CD14-positive monocyte (primary cell): ENCODE measurements around the gene CHRM5. TPM values are rescaled to one million over a fixed set of nuclear protein-coding genes. Genes with fewer than 3 reads are reported as not detected.

ENCODE experiments used
- DNase-seq, 3 donors: peaks; one replicate each; pipeline ENCODE4 v3.0.0-alpha.2; 2011 to 2022
- H2AFZ ChIP-seq: 2 replicates; pipeline ENCODE4 v1.6.0; 2012; ENCODE audit warnings: mild to moderate bottlenecking, low read depth, low read length, inconsistent platforms; ENCODE audit not compliant: insufficient read depth, poor library complexity, severe bottlenecking
- H3K27ac ChIP-seq, 2 donors: 1 replicate in 1 of 2; 2 replicates in 1 of 2; pipeline ENCODE4 v1.5.1; 2012 to 2013; ENCODE audit warnings: low read length in 2 of 2, control low read depth in 1 of 2, inconsistent platforms in 1 of 2, low read depth in 1 of 2, mild to moderate bottlenecking in 1 of 2
- H3K27me3 ChIP-seq, 2 donors: one replicate each; pipeline versions ENCODE4 v1.6.0 to v1.6.1; 2011 to 2013; ENCODE audit warnings: low read length in 2 of 2; ENCODE audit not compliant: control insufficient read depth in 2 of 2, insufficient read depth in 2 of 2
- H3K36me3 ChIP-seq, 2 donors: replicated peaks in 1 of 2; 1 replicate in 1 of 2; 2 replicates in 1 of 2; pipeline versions ENCODE4 v1.5.1 to v1.6.1; 2012 to 2013; ENCODE audit warnings: low read length in 2 of 2, control low read depth in 1 of 2, inconsistent platforms in 1 of 2, mild to moderate bottlenecking in 1 of 2; ENCODE audit not compliant: insufficient read depth in 2 of 2, control insufficient read depth in 1 of 2
- H3K4me1 ChIP-seq, 2 donors: 1 replicate in 1 of 2; 2 replicates in 1 of 2; pipeline versions ENCODE4 v1.5.1 to v1.6.1; 2012 to 2013; ENCODE audit warnings: low read length in 2 of 2, control low read depth in 1 of 2, inconsistent platforms in 1 of 2, mild to moderate bottlenecking in 1 of 2, moderate library complexity in 1 of 2; ENCODE audit not compliant: insufficient read depth in 2 of 2, control insufficient read depth in 1 of 2
- H3K4me2 ChIP-seq: replicated peaks from 2 replicates; pipeline ENCODE3; 2012; ENCODE audit warnings: low read length, moderate library complexity, mild to moderate bottlenecking; ENCODE audit not compliant: poor library complexity, severe bottlenecking; ENCODE audit errors: extremely low read depth
- H3K4me3 ChIP-seq, 3 experiments: fragments of 200-600 bp in 1 of 3; sonication (generic) in 1 of 3; replicated peaks in 1 of 3; 1 replicate in 2 of 3; 2 replicates in 1 of 3; pipeline ENCODE4 v1.5.1; 2011 to 2013; ENCODE audit warnings: low read length in 3 of 3, mild to moderate bottlenecking in 3 of 3, control low read depth in 2 of 3, low read depth in 2 of 3, inconsistent platforms in 1 of 3, moderate library complexity in 1 of 3
- H3K79me2 ChIP-seq: 2 replicates; pipeline ENCODE4 v1.6.0; 2012; ENCODE audit warnings: mild to moderate bottlenecking, control low read depth, inconsistent platforms, low read length, moderate library complexity; ENCODE audit not compliant: insufficient read depth
- H3K9ac ChIP-seq: 2 replicates; pipeline ENCODE4 v1.6.0; 2017; ENCODE audit warnings: low read length, mild to moderate bottlenecking; ENCODE audit not compliant: insufficient read depth, poor library complexity, severe bottlenecking
- H3K9me3 ChIP-seq, 2 donors: replicated peaks in 1 of 2; 1 replicate in 1 of 2; 2 replicates in 1 of 2; pipeline versions ENCODE4 v1.5.1 to v1.6.1; 2012 to 2013; ENCODE audit warnings: low read length in 2 of 2, control low read depth in 1 of 2; ENCODE audit not compliant: control insufficient read depth in 1 of 2, insufficient read depth in 1 of 2
- H4K20me1 ChIP-seq: 2 replicates; pipeline ENCODE4 v1.6.0; 2012; ENCODE audit warnings: mild to moderate bottlenecking, low read length, control low read depth, moderate library complexity; ENCODE audit not compliant: insufficient read depth
- H3K27ac Mint-ChIP-seq, 7 donors: one replicate each; pipeline ENCODE4 v1.8.0; 2020; ENCODE audit warnings: mild to moderate bottlenecking in 7 of 7, mixed read lengths in 7 of 7, moderate library complexity in 6 of 7, inconsistent platforms in 2 of 7
- H3K27me3 Mint-ChIP-seq, 3 donors: one replicate each; pipeline ENCODE4 v1.8.0; 2021 to 2022; ENCODE audit warnings: low read depth in 3 of 3, mild to moderate bottlenecking in 3 of 3, mixed read lengths in 3 of 3, moderate library complexity in 3 of 3, inconsistent platforms in 1 of 3
- H3K36me3 Mint-ChIP-seq, 2 donors: one replicate each; pipeline ENCODE4 v1.8.0; 2020; ENCODE audit warnings: mixed read lengths in 2 of 2, inconsistent platforms in 1 of 2, mild to moderate bottlenecking in 1 of 2
- H3K4me1 Mint-ChIP-seq: one replicate; pipeline ENCODE4 v1.8.0; 2020; ENCODE audit warnings: mild to moderate bottlenecking, mixed read lengths
- H3K4me3 Mint-ChIP-seq, 2 donors: one replicate each; pipeline ENCODE4 v1.8.0; 2020; ENCODE audit warnings: mild to moderate bottlenecking in 2 of 2, mixed read lengths in 2 of 2, moderate library complexity in 1 of 2
- H3K9me3 Mint-ChIP-seq, 7 donors: one replicate each; pipeline ENCODE4 v1.8.0; 2020 to 2022; ENCODE audit warnings: mixed read lengths in 7 of 7, mild to moderate bottlenecking in 6 of 7, moderate library complexity in 6 of 7, inconsistent platforms in 2 of 7
- WGBS: methylation state at CpG from one replicate; pipeline ENCODE4 v1.1.5; 2013; ENCODE audit warnings: missing lambda C conversion rate; ENCODE audit not compliant: insufficient coverage; 5-methylcytosine and 5-hydroxymethylcytosine counted together
- intact Hi-C, 2 donors: fragments of 100-400 bp; cut with micrococcal nuclease; formaldehyde crosslinking; loops; one replicate each; pipeline versions ENCODE4 v1.15.0 to v1.15.1; 2023
- polyA plus RNA-seq, 3 donors: library from polyadenylated mRNA; depleted of rRNA in 1 of 3; unstranded in 2 of 3; stranded (reverse) in 1 of 3; fragments of 300-500 nt in 2 of 3; fragments of >200 nt in 1 of 3; fragmentation: Illumina TruSeq in 2 of 3; gene quantifications; 1 replicate in 2 of 3; 2 replicates in 1 of 3; pipeline ENCODE4 v1.2.3, GENCODE V29; 2012 to 2021
- TF ChIP-seq, protein P1 (sequence below): fragments of 200-600 bp; IDR thresholded peaks from one replicate; pipeline ENCODE4 v1.8.0; 2022; ENCODE audit warnings: antibody characterized with exemption, mild to moderate bottlenecking

CHRM5 gene
- polyA plus RNA-seq, 3 donors = not detected

DNA sequence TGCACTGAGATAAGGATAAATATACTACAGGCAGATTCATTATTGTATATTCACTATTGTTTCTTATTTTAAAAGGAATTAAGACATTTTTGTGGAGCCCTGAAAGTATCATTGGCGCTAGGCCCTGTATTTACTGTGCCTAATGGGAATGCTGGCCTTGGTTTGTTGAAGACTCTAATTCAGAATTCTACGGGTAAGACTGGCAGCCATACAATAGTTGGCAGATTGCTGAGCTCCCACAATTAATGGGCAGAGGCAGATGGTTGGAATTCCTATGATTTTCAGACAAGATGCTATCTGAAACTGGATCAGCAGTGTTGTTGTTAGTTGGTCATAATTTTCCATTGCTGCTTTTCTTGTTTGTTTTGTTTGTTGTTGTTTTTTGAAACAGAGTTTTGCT, 148.3 kb downstream of the CHRM5 start:
- Histone ChIP-seq H3K4me3 (no peak overlapping the region), H3K27me3 (no peaks in the 10 kb centered on the region), H2AFZ (no peak overlapping the region), H3K4me2 (no peak overlapping the region), H4K20me1 (no peaks in the 10 kb centered on the region), H3K36me3 (no peaks in the 10 kb centered on the region), H3K27ac (no peak overlapping the region), H3K4me1 (no peaks in the 10 kb centered on the region), H3K79me2 (no peaks in the 10 kb centered on the region), H3K9ac (no peak overlapping the region), H3K9me3 (no peaks in the 10 kb centered on the region)
- H3K27me3 Mint-ChIP-seq = peaks cover 3 to 21% (median 8%) of the 10 kb centered on the region in 3 donors
- WGBS = 86% methylated on average over 2 of the region's 2 CpGs
- DNase-seq = no peak
- TF ChIP-seq, protein P1, sequence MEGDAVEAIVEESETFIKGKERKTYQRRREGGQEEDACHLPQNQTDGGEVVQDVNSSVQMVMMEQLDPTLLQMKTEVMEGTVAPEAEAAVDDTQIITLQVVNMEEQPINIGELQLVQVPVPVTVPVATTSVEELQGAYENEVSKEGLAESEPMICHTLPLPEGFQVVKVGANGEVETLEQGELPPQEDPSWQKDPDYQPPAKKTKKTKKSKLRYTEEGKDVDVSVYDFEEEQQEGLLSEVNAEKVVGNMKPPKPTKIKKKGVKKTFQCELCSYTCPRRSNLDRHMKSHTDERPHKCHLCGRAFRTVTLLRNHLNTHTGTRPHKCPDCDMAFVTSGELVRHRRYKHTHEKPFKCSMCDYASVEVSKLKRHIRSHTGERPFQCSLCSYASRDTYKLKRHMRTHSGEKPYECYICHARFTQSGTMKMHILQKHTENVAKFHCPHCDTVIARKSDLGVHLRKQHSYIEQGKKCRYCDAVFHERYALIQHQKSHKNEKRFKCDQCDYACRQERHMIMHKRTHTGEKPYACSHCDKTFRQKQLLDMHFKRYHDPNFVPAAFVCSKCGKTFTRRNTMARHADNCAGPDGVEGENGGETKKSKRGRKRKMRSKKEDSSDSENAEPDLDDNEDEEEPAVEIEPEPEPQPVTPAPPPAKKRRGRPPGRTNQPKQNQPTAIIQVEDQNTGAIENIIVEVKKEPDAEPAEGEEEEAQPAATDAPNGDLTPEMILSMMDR = no peak
- H3K9me3 Mint-ChIP-seq = peaks cover 0 to 4% (median 2%) of the 10 kb centered on the region in 7 donors
- intact Hi-C loops = no loop called here
- H3K4me1 Mint-ChIP-seq = no peaks in the 10 kb centered on the region
- H3K4me3 Mint-ChIP-seq = no peak overlapping the region
- H3K27ac Mint-ChIP-seq = no peak overlapping the region
- H3K36me3 Mint-ChIP-seq = no peaks in the 10 kb centered on the region

Other genes with a start within 250 kb of the CHRM5 start
- 1 to 10 TPM; 2.3 to 4.8 (median 3.4) TPM for gene AVEN, start 70.7 kb downstream of the CHRM5 start, polyA plus RNA-seq
- 100 to 1,000 TPM in 2 of 3 donors, 10 to 100 TPM in 1; 41.7 to 135 (median 125) TPM for gene EMC7, start 133.4 kb downstream of the CHRM5 start, polyA plus RNA-seq
- under 1 TPM; 0.38 to 0.93 (median 0.58) TPM for gene PGBD4, start 133.6 kb downstream of the CHRM5 start, polyA plus RNA-seq
- 10 to 100 TPM; 16.5 to 38.4 (median 37.7) TPM for gene KATNBL1, start 241.6 kb downstream of the CHRM5 start, polyA plus RNA-seq